ENCODE data around the gene KCNE5. TPM values are rescaled to one million over a fixed set of nuclear protein-coding genes. Genes with fewer than 3 reads are reported as not detected.
"Not testable (repeated sequence)": the region's sequence is repeated elsewhere in the genome, so short reads cannot be mapped to it uniquely, and the experiment has no call there.

KCNE5 gene
- polyA plus RNA-seq, 3 donors: 0.12 to 0.39 (median 0.15) TPM

DNA sequence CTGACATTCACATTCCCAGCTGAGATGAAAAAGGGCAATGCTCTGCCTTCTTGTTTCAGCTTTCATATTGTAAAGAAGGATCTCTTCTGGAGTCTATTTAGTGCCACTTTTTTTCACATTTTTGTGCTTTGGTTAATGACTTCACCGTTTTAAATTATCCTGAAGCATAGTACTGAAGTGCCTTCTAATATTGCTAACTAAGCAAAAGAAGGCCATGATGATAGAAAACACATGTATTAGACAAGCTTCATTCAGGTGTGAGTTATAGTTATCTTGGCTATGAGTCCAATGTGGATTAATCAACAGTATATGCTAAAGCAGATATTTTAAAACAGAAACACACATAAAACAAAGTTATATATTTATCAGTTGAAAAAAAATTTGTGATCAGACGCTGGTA, 47.9 kb downstream of the KCNE5 start:
- Mint-ChIP-seq H3K27me3 (ENCODE audit: low read depth in 3 of 3) (peaks cover 0 to 7% (median 0%) of the 10 kb centered on the region in 3 donors), H3K27ac (no peak overlapping the region), H3K36me3 (no peaks in the 10 kb centered on the region), H3K9me3 (peaks cover 7 to 13% (median 9%) of the 10 kb centered on the region in 7 donors), H3K4me1 (no peaks in the 10 kb centered on the region), H3K4me3 (no peak overlapping the region)
- Histone ChIP-seq H3K27ac (ENCODE audit: low read depth in 1 of 2, low read length in 2 of 2) (no peak overlapping the region), H3K79me2 (ENCODE audit: insufficient read depth, low read length) (no peaks in the 10 kb centered on the region), H3K4me3 (replicated peaks in 1 of 3; ENCODE audit: low read depth in 2 of 3, low read length in 3 of 3) (no peak overlapping the region), H3K9me3 (replicated peaks in 1 of 2; ENCODE audit: control insufficient read depth in 1 of 2, insufficient read depth in 1 of 2, low read length in 2 of 2) (no peaks in the 10 kb centered on the region), H3K27me3 (ENCODE audit: control insufficient read depth in 2 of 2, insufficient read depth in 2 of 2, low read length in 2 of 2) (no peaks in the 10 kb centered on the region), H3K36me3 (replicated peaks in 1 of 2; ENCODE audit: control insufficient read depth in 1 of 2, insufficient read depth in 2 of 2, low read length in 2 of 2) (no peaks in the 10 kb centered on the region), H3K9ac (ENCODE audit: insufficient read depth, low read length, poor library complexity, severe bottlenecking) (no peak overlapping the region), H4K20me1 (ENCODE audit: insufficient read depth, low read length) (no peaks in the 10 kb centered on the region), H3K4me2 (replicated peaks; ENCODE audit: extremely low read depth, low read length, poor library complexity, severe bottlenecking) (no peak overlapping the region), H3K4me1 (ENCODE audit: control insufficient read depth in 1 of 2, insufficient read depth in 2 of 2, low read length in 2 of 2) (no peaks in the 10 kb centered on the region), H2AFZ (ENCODE audit: insufficient read depth, low read depth, low read length, poor library complexity, severe bottlenecking) (no peak overlapping the region)
- DNase-seq: no peak
- TF ChIP-seq, protein P1, sequence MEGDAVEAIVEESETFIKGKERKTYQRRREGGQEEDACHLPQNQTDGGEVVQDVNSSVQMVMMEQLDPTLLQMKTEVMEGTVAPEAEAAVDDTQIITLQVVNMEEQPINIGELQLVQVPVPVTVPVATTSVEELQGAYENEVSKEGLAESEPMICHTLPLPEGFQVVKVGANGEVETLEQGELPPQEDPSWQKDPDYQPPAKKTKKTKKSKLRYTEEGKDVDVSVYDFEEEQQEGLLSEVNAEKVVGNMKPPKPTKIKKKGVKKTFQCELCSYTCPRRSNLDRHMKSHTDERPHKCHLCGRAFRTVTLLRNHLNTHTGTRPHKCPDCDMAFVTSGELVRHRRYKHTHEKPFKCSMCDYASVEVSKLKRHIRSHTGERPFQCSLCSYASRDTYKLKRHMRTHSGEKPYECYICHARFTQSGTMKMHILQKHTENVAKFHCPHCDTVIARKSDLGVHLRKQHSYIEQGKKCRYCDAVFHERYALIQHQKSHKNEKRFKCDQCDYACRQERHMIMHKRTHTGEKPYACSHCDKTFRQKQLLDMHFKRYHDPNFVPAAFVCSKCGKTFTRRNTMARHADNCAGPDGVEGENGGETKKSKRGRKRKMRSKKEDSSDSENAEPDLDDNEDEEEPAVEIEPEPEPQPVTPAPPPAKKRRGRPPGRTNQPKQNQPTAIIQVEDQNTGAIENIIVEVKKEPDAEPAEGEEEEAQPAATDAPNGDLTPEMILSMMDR (IDR thresholded peaks at IDR 0.05): no peak
- no CpG with 5 or more reads among the region's 2 CpGs for WGBS (ENCODE audit: insufficient coverage)
- intact Hi-C loops (cut with micrococcal nuclease): no loop called here

DNA sequence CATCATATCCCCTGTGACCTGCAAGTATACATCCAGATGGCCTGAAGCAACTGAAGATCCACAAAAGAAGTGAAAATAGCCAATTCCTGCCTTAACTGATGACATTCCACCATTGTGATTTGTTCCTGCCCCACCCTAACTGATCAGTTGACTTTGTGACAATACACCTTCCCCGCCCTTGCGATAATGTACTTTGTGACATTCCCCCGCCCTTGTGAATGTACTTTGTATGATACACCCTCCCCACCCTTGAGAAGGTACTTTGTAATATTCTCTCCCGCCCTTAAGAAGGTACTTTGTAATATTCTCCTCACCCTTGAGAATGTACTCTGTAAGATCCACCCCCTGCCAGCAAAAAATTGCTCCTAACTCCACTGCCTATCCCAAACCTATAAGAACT, 48.9 kb downstream of the KCNE5 start:
- H3K4me1 Mint-ChIP-seq; intact Hi-C loops (cut with micrococcal nuclease); H4K20me1 ChIP-seq (ENCODE audit: insufficient read depth, low read length); H3K9me3 ChIP-seq (replicated peaks in 1 of 2; ENCODE audit: control insufficient read depth in 1 of 2, insufficient read depth in 1 of 2, low read length in 2 of 2); H3K4me3 ChIP-seq (replicated peaks in 1 of 3; ENCODE audit: low read depth in 2 of 3, low read length in 3 of 3); H3K4me1 ChIP-seq (ENCODE audit: control insufficient read depth in 1 of 2, insufficient read depth in 2 of 2, low read length in 2 of 2); H3K9ac ChIP-seq (ENCODE audit: insufficient read depth, low read length, poor library complexity, severe bottlenecking); H3K27me3 ChIP-seq (ENCODE audit: control insufficient read depth in 2 of 2, insufficient read depth in 2 of 2, low read length in 2 of 2); DNase-seq; H3K36me3 ChIP-seq (replicated peaks in 1 of 2; ENCODE audit: control insufficient read depth in 1 of 2, insufficient read depth in 2 of 2, low read length in 2 of 2); H3K27ac ChIP-seq (ENCODE audit: low read depth in 1 of 2, low read length in 2 of 2); H3K4me2 ChIP-seq (replicated peaks; ENCODE audit: extremely low read depth, low read length, poor library complexity, severe bottlenecking); H3K4me3 Mint-ChIP-seq; H3K27me3 Mint-ChIP-seq (ENCODE audit: low read depth in 3 of 3); H3K36me3 Mint-ChIP-seq; H3K79me2 ChIP-seq (ENCODE audit: insufficient read depth, low read length); H2AFZ ChIP-seq (ENCODE audit: insufficient read depth, low read depth, low read length, poor library complexity, severe bottlenecking): not testable (repeated sequence)
- peak overlapping the region in 1 of 7 donors; percentile 45 for H3K27ac Mint-ChIP-seq
- no CpG with 5 or more reads among the region's 4 CpGs for WGBS (ENCODE audit: insufficient coverage)
- H3K9me3 Mint-ChIP-seq: peaks cover 7 to 13% (median 9%) of the 10 kb centered on the region in 7 donors

Small RNA genes lying within 50 kb of the gene (small RNA-seq; reads per million reads assigned to genes)
- not detected for gene AL118496.2 (ENCODE audit: insufficient read length, low read depth)

Other genes with a start within 250 kb of the KCNE5 start
- gene GUCY2F, start 143.1 kb downstream of the KCNE5 start, polyA plus RNA-seq: not detected
- 10 to 100 TPM in 2 of 3 donors, 1 to 10 TPM in 1; 4.2 to 22.5 (median 18.5) TPM for gene NXT2, start 88.3 kb downstream of the KCNE5 start, polyA plus RNA-seq
- 10 to 100 TPM; 17.9 to 40.9 (median 31.2) TPM for gene ACSL4, start 108.1 kb upstream of the KCNE5 start, polyA plus RNA-seq

Measured in CD14-positive monocyte (primary cell).